HepG2 (cell line): ENCODE results near the gene SH3BP5. TPM values are rescaled to one million over a fixed set of nuclear protein-coding genes. Genes with fewer than 3 reads are reported as not detected.

ENCODE experiments used
- ATAC-seq: fragments of 200-7000 bp; cut with Tn5 transposase; 3 replicates; pipeline ENCODE4 v1.9.1; 2020; ENCODE audit warnings: mild to moderate bottlenecking, moderate library complexity
- BruUV-seq: library from RNA; stranded (reverse); fragments of 400-500 nt; replicated peaks from 2 replicates; lab custom pipeline; 2021; lab: Mats Ljungman, UMichigan
- CTCF ChIA-PET: fragments of 300-600 bp; formaldehyde crosslinking; extraction: SDS; loops from one replicate; lab custom pipeline; 2021; ENCODE audit warnings: low total read pairs, inconsistent platforms, low intra/inter-chr PET ratio; lab: Yijun Ruan, JAX
- POLR2A ChIA-PET: fragments of 350-600 bp; sonication (Branson Sonifier 250); formaldehyde crosslinking; loops from one replicate; lab custom pipeline; 2020; ENCODE audit warnings: antibody characterized with exemption, inconsistent platforms; lab: Yijun Ruan, JAX
- DNase-seq: peaks from one replicate; pipeline ENCODE4 v3.0.0-alpha.2; 2015; ENCODE audit warnings: low spot score
- FAIRE-seq: peaks from 3 replicates; lab custom pipeline; 2011; peaks lifted over from hg19 to GRCh38; lab: Jason Lieb, UNC
- H2AFZ ChIP-seq: one replicate; pipeline ENCODE4 v1.6.1; 2011; ENCODE audit warnings: low read length, inconsistent platforms
- H3K27ac ChIP-seq: fragments of 300-600 bp; 3 replicates; pipeline ENCODE4 v1.8.0; 2011; ENCODE audit warnings: mixed run types, mild to moderate bottlenecking, mixed read lengths, low read length, inconsistent platforms; ENCODE audit not compliant: insufficient read depth; ENCODE audit errors: extremely low read length
- H3K27me3 ChIP-seq, 2 experiments: fragments of 200-600 bp in 1 of 2; 2 replicates in 1 of 2; 3 replicates in 1 of 2; pipeline versions ENCODE4 v1.6.0 to v1.8.0; 2011; ENCODE audit warnings: low read length in 2 of 2, mild to moderate bottlenecking in 2 of 2, moderate library complexity in 2 of 2, inconsistent platforms in 1 of 2; ENCODE audit not compliant: insufficient read depth in 2 of 2, control insufficient read depth in 1 of 2
- H3K36me3 ChIP-seq, 2 experiments: fragments of 200-600 bp in 1 of 2; replicated peaks in 1 of 2; 2 replicates in 1 of 2; 3 replicates in 1 of 2; pipeline versions ENCODE4 v1.5.1 to v1.8.0; 2011; ENCODE audit warnings: low read length in 2 of 2, inconsistent platforms in 1 of 2; ENCODE audit not compliant: insufficient read depth in 2 of 2, control insufficient read depth in 1 of 2
- H3K4me1 ChIP-seq: 2 replicates; pipeline ENCODE4 v1.5.1; 2012; ENCODE audit warnings: low read length, inconsistent platforms; ENCODE audit not compliant: insufficient read depth
- H3K4me2 ChIP-seq: 2 replicates; pipeline ENCODE4 v1.6.0; 2011; ENCODE audit warnings: low read depth, low read length, inconsistent platforms
- H3K4me3 ChIP-seq, 3 experiments: fragments of 200-600 bp in 1 of 3; sonication (generic), shearing (Covaris generic) in 1 of 3; replicated peaks in 1 of 3; 2 replicates each; pipeline ENCODE4 v1.5.1; 2011 to 2016; ENCODE audit warnings: low read length in 3 of 3, inconsistent platforms in 2 of 3, low read depth in 2 of 3, mild to moderate bottlenecking in 2 of 3, control low read depth in 1 of 3, mixed read lengths in 1 of 3; ENCODE audit not compliant: insufficient read depth in 1 of 3
- H3K79me2 ChIP-seq: one replicate; pipeline ENCODE4 v1.6.1; 2011; ENCODE audit warnings: low read length, inconsistent platforms; ENCODE audit not compliant: insufficient read depth
- H3K9ac ChIP-seq: 2 replicates; pipeline ENCODE4 v1.6.0; 2011; ENCODE audit warnings: mild to moderate bottlenecking, low read depth, low read length, inconsistent platforms; ENCODE audit not compliant: insufficient read depth
- H3K9me3 ChIP-seq: 2 replicates; pipeline ENCODE4 v1.5.1; 2012; ENCODE audit warnings: mild to moderate bottlenecking, low read length
- H4K20me1 ChIP-seq: 2 replicates; pipeline ENCODE4 v1.6.0; 2011; ENCODE audit warnings: inconsistent platforms, mild to moderate bottlenecking, low read length, moderate library complexity; ENCODE audit not compliant: insufficient read depth
- ATF7 ChIP-seq, 2 experiments: fragments of 450-650 bp in 1 of 2; sonication (generic) in 1 of 2; formaldehyde crosslinking in 1 of 2; IDR thresholded peaks; 2 replicates each; pipeline versions ENCODE4 v1.4.0 to v1.6.1; 2016 to 2020; ENCODE audit warnings: antibody characterized with exemption in 1 of 2, mild to moderate bottlenecking in 1 of 2, missing genetic modification reagents in 1 of 2
- FOSL1 ChIP-seq: sonication (generic); formaldehyde crosslinking; IDR thresholded peaks from 2 replicates; pipeline ENCODE4 v1.9.0; 2021; ENCODE audit warnings: missing genetic modification reagents, borderline replicate concordance
- HOXA9 ChIP-seq: sonication (generic); formaldehyde crosslinking; IDR thresholded peaks from 2 replicates; pipeline ENCODE4 v1.8.1; 2022; ENCODE audit warnings: missing genetic modification reagents, mild to moderate bottlenecking, moderate library complexity, borderline replicate concordance
- MED13 ChIP-seq: sonication (generic); formaldehyde crosslinking; IDR thresholded peaks from 2 replicates; pipeline ENCODE4 v1.5.0; 2020; ENCODE audit warnings: missing genetic modification reagents
- NFE2 ChIP-seq: sonication (generic); formaldehyde crosslinking; IDR thresholded peaks from 2 replicates; pipeline ENCODE4 v1.4.0; 2020; ENCODE audit warnings: missing genetic modification reagents
- PHF8 ChIP-seq: sonication (generic); formaldehyde crosslinking; IDR thresholded peaks from 2 replicates; pipeline ENCODE4 v1.5.0; 2020; ENCODE audit warnings: missing genetic modification reagents
- ZBTB38 ChIP-seq: sonication (generic); formaldehyde crosslinking; IDR thresholded peaks from 2 replicates; pipeline ENCODE4 v1.5.1; 2020; ENCODE audit warnings: mild to moderate bottlenecking, missing genetic modification reagents
- ZNF12 ChIP-seq: sonication (generic); formaldehyde crosslinking; IDR thresholded peaks from 2 replicates; pipeline ENCODE4 v1.5.0; 2020; ENCODE audit warnings: missing genetic modification reagents
- ZNF33B ChIP-seq: sonication (generic); formaldehyde crosslinking; IDR thresholded peaks from 2 replicates; pipeline ENCODE4 v1.5.1; 2020; ENCODE audit warnings: mild to moderate bottlenecking, missing genetic modification reagents
- ZNF350 ChIP-seq: sonication (generic); formaldehyde crosslinking; IDR thresholded peaks from 2 replicates; pipeline ENCODE4 v1.4.0; 2020; ENCODE audit warnings: mild to moderate bottlenecking, low read depth, missing genetic modification reagents, borderline replicate concordance
- ZNF552 ChIP-seq: sonication (generic); formaldehyde crosslinking; IDR thresholded peaks from 2 replicates; pipeline ENCODE4 v1.9.0; 2022; ENCODE audit warnings: missing genetic modification reagents, mild to moderate bottlenecking, borderline replicate concordance
- WGBS: methylation state at CpG from one replicate; pipeline ENCODE4 v1.1.6; 2017; ENCODE audit warnings: low lambda C conversion rate; 5-methylcytosine and 5-hydroxymethylcytosine counted together
- in situ Hi-C: cut with HindIII; loops from 2 replicates; pipeline ENCODE4 v1.10.0; 2017; ENCODE audit warnings: low pct_unique_long_range_greater_than_20kb; ENCODE audit not compliant: extremely low pct_ligation_motif_present
- intact Hi-C: fragments of 100-400 bp; cut with micrococcal nuclease; formaldehyde crosslinking; loops from one replicate; pipeline ENCODE4 v1.10.0; 2022; ENCODE audit not compliant: unreplicated experiment
- polyA plus RNA-seq, 8 experiments: library from polyadenylated mRNA; depleted of rRNA in 3 of 8; stranded (reverse) in 7 of 8; unstranded in 1 of 8; fragments of >200 nt; fragmentation: Illumina TruSeq in 4 of 8; extraction: Trizol in 4 of 8; gene quantifications; 2 replicates each; pipeline versions ENCODE4 v1.2.1 to v1.2.3, GENCODE V29; 2011 to 2016; ENCODE audit warnings: low read depth in 4 of 8, missing spikeins in 1 of 8, mixed read lengths in 1 of 8; ENCODE audit not compliant: insufficient read depth in 1 of 8
- total RNA-seq, 5 experiments: library from RNA; depleted of rRNA; stranded (reverse); fragments of >200 nt; fragmentation: Illumina TruSeq; extraction: Trizol; gene quantifications; 2 replicates each; pipeline ENCODE4 v1.2.3, GENCODE V29; 2016; ENCODE audit warnings: low read depth in 1 of 5
- TF ChIP-seq, protein P1 (sequence below): sonication (generic); formaldehyde crosslinking; IDR thresholded peaks from 2 replicates; pipeline ENCODE4 v1.4.0; 2020; ENCODE audit warnings: missing genetic modification reagents, mild to moderate bottlenecking, borderline replicate concordance
- TF ChIP-seq, protein P2 (sequence below): conservative IDR thresholded peaks from 2 replicates; pipeline ENCODE4 v1.6.1; 2018; ENCODE audit warnings: missing genetic modification reagents
- TF ChIP-seq, protein P3 (sequence below): sonication (generic); formaldehyde crosslinking; IDR thresholded peaks from 2 replicates; pipeline ENCODE4 v1.4.0; 2020; ENCODE audit warnings: mild to moderate bottlenecking, low read depth, missing genetic modification reagents
- TF ChIP-seq, protein P4 (sequence below): IDR thresholded peaks from 2 replicates; pipeline ENCODE4 v1.6.1; 2016; ENCODE audit warnings: mild to moderate bottlenecking
- TF ChIP-seq, protein P5 (sequence below): sonication (generic); formaldehyde crosslinking; IDR thresholded peaks from 2 replicates; pipeline ENCODE4 v1.4.0; 2020; ENCODE audit warnings: missing genetic modification reagents, borderline replicate concordance

Gene SH3BP5
- total and polyA plus RNA-seq, 2 of the 13 experiments (the other 11 are each of a cell fraction or from before 2014, with no cell fraction given) = 0.09 to 0.16 TPM

DNA sequence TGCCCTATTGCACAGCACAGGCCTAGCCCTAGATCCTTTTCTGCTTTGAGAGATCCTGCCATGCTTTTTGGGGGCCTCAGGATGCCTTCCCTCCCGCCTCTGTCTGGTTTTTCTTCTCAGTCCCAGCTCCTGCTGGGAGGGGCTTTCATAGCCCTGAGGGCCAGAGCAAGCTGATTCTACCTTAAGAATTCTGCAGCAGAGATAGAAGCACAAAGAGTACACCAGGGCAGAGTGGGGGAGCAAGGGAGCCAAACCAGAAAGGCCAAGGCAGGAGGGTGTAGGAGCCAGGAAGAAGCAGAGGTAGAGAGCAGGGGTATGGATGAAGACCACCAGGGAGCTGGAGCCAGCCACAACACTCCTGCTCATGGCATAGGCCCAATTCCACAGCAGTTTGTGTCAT, 18.1 kb downstream of the SH3BP5 start:
- no TSS peak for BruUV-seq
- CTCF ChIA-PET = no interaction called here
- TF ChIP-seq, protein P1, sequence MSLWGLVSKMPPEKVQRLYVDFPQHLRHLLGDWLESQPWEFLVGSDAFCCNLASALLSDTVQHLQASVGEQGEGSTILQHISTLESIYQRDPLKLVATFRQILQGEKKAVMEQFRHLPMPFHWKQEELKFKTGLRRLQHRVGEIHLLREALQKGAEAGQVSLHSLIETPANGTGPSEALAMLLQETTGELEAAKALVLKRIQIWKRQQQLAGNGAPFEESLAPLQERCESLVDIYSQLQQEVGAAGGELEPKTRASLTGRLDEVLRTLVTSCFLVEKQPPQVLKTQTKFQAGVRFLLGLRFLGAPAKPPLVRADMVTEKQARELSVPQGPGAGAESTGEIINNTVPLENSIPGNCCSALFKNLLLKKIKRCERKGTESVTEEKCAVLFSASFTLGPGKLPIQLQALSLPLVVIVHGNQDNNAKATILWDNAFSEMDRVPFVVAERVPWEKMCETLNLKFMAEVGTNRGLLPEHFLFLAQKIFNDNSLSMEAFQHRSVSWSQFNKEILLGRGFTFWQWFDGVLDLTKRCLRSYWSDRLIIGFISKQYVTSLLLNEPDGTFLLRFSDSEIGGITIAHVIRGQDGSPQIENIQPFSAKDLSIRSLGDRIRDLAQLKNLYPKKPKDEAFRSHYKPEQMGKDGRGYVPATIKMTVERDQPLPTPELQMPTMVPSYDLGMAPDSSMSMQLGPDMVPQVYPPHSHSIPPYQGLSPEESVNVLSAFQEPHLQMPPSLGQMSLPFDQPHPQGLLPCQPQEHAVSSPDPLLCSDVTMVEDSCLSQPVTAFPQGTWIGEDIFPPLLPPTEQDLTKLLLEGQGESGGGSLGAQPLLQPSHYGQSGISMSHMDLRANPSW = no peak
- TF ChIP-seq ZBTB38 = no peak
- TF ChIP-seq, protein P2, sequence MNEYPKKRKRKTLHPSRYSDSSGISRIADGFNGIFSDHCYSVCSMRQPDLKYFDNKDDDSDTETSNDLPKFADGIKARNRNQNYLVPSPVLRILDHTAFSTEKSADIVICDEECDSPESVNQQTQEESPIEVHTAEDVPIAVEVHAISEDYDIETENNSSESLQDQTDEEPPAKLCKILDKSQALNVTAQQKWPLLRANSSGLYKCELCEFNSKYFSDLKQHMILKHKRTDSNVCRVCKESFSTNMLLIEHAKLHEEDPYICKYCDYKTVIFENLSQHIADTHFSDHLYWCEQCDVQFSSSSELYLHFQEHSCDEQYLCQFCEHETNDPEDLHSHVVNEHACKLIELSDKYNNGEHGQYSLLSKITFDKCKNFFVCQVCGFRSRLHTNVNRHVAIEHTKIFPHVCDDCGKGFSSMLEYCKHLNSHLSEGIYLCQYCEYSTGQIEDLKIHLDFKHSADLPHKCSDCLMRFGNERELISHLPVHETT = no peak
- no peak for TF ChIP-seq HOXA9
- no peak for TF ChIP-seq FOSL1
- no peak for TF ChIP-seq PHF8 (CRISPR knock-in tag)
- no peak for TF ChIP-seq NFE2
- no peak for TF ChIP-seq ZNF552 (CRISPR knock-in tag)
- TF ChIP-seq, protein P3, sequence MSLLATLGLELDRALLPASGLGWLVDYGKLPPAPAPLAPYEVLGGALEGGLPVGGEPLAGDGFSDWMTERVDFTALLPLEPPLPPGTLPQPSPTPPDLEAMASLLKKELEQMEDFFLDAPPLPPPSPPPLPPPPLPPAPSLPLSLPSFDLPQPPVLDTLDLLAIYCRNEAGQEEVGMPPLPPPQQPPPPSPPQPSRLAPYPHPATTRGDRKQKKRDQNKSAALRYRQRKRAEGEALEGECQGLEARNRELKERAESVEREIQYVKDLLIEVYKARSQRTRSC (CRISPR knock-in tag) = no peak
- TF ChIP-seq ZNF350 (CRISPR knock-in tag) = no peak
- TF ChIP-seq ZNF12 = no peak
- TF ChIP-seq ATF7 (IDR thresholded peaks at IDR 0.05) = no peak
- TF ChIP-seq ATF7 (CRISPR knock-in tag; IDR thresholded peaks at IDR 0.05) = no peak
- TF ChIP-seq, protein P4, sequence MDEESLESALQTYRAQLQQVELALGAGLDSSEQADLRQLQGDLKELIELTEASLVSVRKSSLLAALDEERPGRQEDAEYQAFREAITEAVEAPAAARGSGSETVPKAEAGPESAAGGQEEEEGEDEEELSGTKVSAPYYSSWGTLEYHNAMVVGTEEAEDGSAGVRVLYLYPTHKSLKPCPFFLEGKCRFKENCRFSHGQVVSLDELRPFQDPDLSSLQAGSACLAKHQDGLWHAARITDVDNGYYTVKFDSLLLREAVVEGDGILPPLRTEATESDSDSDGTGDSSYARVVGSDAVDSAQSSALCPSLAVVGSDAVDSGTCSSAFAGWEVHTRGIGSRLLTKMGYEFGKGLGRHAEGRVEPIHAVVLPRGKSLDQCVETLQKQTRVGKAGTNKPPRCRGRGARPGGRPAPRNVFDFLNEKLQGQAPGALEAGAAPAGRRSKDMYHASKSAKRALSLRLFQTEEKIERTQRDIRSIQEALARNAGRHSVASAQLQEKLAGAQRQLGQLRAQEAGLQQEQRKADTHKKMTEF (CRISPR knock-in tag) = no peak
- TF ChIP-seq, protein P5, sequence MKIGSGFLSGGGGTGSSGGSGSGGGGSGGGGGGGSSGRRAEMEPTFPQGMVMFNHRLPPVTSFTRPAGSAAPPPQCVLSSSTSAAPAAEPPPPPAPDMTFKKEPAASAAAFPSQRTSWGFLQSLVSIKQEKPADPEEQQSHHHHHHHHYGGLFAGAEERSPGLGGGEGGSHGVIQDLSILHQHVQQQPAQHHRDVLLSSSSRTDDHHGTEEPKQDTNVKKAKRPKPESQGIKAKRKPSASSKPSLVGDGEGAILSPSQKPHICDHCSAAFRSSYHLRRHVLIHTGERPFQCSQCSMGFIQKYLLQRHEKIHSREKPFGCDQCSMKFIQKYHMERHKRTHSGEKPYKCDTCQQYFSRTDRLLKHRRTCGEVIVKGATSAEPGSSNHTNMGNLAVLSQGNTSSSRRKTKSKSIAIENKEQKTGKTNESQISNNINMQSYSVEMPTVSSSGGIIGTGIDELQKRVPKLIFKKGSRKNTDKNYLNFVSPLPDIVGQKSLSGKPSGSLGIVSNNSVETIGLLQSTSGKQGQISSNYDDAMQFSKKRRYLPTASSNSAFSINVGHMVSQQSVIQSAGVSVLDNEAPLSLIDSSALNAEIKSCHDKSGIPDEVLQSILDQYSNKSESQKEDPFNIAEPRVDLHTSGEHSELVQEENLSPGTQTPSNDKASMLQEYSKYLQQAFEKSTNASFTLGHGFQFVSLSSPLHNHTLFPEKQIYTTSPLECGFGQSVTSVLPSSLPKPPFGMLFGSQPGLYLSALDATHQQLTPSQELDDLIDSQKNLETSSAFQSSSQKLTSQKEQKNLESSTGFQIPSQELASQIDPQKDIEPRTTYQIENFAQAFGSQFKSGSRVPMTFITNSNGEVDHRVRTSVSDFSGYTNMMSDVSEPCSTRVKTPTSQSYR (CRISPR knock-in tag) = no peak
- no peak for TF ChIP-seq ZNF33B (CRISPR knock-in tag)
- no peak for TF ChIP-seq MED13 (CRISPR knock-in tag)

More for the DNA sequence above, 18.1 kb downstream of the SH3BP5 start:
- Histone ChIP-seq H2AFZ (no peak overlapping the region), H4K20me1 (no peaks in the 10 kb centered on the region), H3K4me1 (peaks cover 10% of the 10 kb centered on the region), H3K9ac (no peak overlapping the region), H3K27me3 (no peaks in the 10 kb centered on the region), H3K4me2 (no peak overlapping the region), H3K36me3 (no peaks in the 10 kb centered on the region), H3K9me3 (no peaks in the 10 kb centered on the region), H3K4me3 (no peak overlapping the region), H3K79me2 (no peaks in the 10 kb centered on the region), H3K27ac (no peak overlapping the region)
- FAIRE-seq (no peak), ATAC-seq (no peak), DNase-seq (no peak)
- 21% methylated on average over 1 of the region's 1 CpG for WGBS
- intact Hi-C loops (no loop called here), in situ Hi-C loops (no loop called here)
- POLR2A ChIA-PET = no interaction called here
